SU-DHL-6 (cell line): ENCODE results near the gene SPG7.

ENCODE experiments used
- H2AFZ ChIP-seq: fragments of 200-600 bp; sonication (generic); 2 replicates; pipeline ENCODE4 v1.6.1; 2014; ENCODE audit warnings: low read depth, mild to moderate bottlenecking, moderate library complexity, mixed read lengths, antibody characterized with exemption, low read length; ENCODE audit not compliant: severe bottlenecking
- H3F3A ChIP-seq: fragments of 200-600 bp; shearing (Covaris generic); 2 replicates; pipeline ENCODE4 v1.6.0; 2016; ENCODE audit warnings: antibody characterized with exemption, mild to moderate bottlenecking; ENCODE audit not compliant: insufficient read depth
- H3K27ac ChIP-seq: fragments of 200-600 bp; sonication (generic); 2 replicates; pipeline ENCODE4 v1.5.1; 2016; ENCODE audit warnings: low read depth, mild to moderate bottlenecking, low read length, moderate library complexity, mixed read lengths
- H3K27me3 ChIP-seq: fragments of 200-600 bp; sonication (generic), shearing (Covaris generic); 2 replicates; pipeline ENCODE4 v1.6.0; 2014; ENCODE audit warnings: mild to moderate bottlenecking, low read length
- H3K36me3 ChIP-seq: fragments of 200-600 bp; sonication (generic); 2 replicates; pipeline ENCODE4 v1.6.1; 2014; ENCODE audit warnings: mild to moderate bottlenecking, low read length, mixed read lengths
- H3K4me2 ChIP-seq: fragments of 300-600, 200-600 bp; shearing (Covaris generic), sonication (generic); 2 replicates; pipeline ENCODE4 v1.6.0; 2014; ENCODE audit warnings: low read length, low read depth, mild to moderate bottlenecking; ENCODE audit not compliant: poor library complexity, severe bottlenecking
- H3K4me3 ChIP-seq: fragments of 200-600 bp; sonication (generic); 2 replicates; pipeline ENCODE4 v1.5.1; 2014; ENCODE audit warnings: antibody characterized with exemption, low read length, mild to moderate bottlenecking, mixed read lengths; ENCODE audit not compliant: insufficient read depth, poor library complexity, severe bottlenecking
- H3K79me2 ChIP-seq: fragments of 200-600 bp; sonication (generic); 2 replicates; pipeline ENCODE4 v1.6.1; 2014; ENCODE audit warnings: mild to moderate bottlenecking, low read length, moderate library complexity; ENCODE audit not compliant: insufficient read depth
- H3K9ac ChIP-seq: fragments of 200-600 bp; sonication (generic); 2 replicates; pipeline ENCODE4 v1.7.0; 2014; ENCODE audit warnings: mild to moderate bottlenecking, low read length
- H3K9me2 ChIP-seq: fragments of 200-600 bp; sonication (generic); replicated peaks from 2 replicates; pipeline ENCODE4 v1.6.1; 2014; ENCODE audit warnings: low read length; ENCODE audit not compliant: insufficient read depth
- H3K9me3 ChIP-seq: fragments of 200-600 bp; sonication (generic); 2 replicates; pipeline ENCODE4 v1.6.1; 2014; ENCODE audit warnings: low read length, mixed read lengths; ENCODE audit not compliant: insufficient read depth
- H4K20me1 ChIP-seq: fragments of 200-600 bp; sonication (generic); 2 replicates; pipeline ENCODE4 v1.6.1; 2014; ENCODE audit warnings: low read depth, mild to moderate bottlenecking, antibody characterized with exemption, low read length, moderate library complexity, mixed read lengths
- CTCF ChIP-seq: fragments of 200-600 bp; sonication (generic); IDR thresholded peaks from one replicate; pipeline ENCODE4 v1.5.1; 2017; ENCODE audit warnings: antibody characterized with exemption, mild to moderate bottlenecking, low read length, moderate library complexity; ENCODE audit not compliant: insufficient read depth, poor library complexity, severe bottlenecking
- EZH2phosphoT487 ChIP-seq: fragments of 200-600 bp; sonication (generic), shearing (Covaris generic); conservative IDR thresholded peaks from 2 replicates; pipeline ENCODE4 v1.6.1; 2018; ENCODE audit warnings: mild to moderate bottlenecking, antibody characterized with exemption, low read length, moderate library complexity, mixed read lengths

Gene SPG7

GRCh38 chr16:89544113-89544512 lies 35.9 kb downstream of the SPG7 start:
- Histone ChIP-seq H3K27ac (no peak overlapping the region), H3K4me2 (no peak overlapping the region), H4K20me1 (no peaks in the 10 kb centered on the region), H3K27me3 (no peaks in the 10 kb centered on the region), H3F3A (no peaks in the 10 kb centered on the region), H3K9me3 (no peaks in the 10 kb centered on the region), H3K4me3 (no peak overlapping the region), H3K79me2 (no peaks in the 10 kb centered on the region), H3K36me3 (no peaks in the 10 kb centered on the region), H3K9me2 (no peaks in the 10 kb centered on the region), H3K9ac (no peak overlapping the region), H2AFZ (no peak overlapping the region)
- no peak for TF ChIP-seq EZH2phosphoT487
- TF ChIP-seq CTCF: no peak

DNA sequence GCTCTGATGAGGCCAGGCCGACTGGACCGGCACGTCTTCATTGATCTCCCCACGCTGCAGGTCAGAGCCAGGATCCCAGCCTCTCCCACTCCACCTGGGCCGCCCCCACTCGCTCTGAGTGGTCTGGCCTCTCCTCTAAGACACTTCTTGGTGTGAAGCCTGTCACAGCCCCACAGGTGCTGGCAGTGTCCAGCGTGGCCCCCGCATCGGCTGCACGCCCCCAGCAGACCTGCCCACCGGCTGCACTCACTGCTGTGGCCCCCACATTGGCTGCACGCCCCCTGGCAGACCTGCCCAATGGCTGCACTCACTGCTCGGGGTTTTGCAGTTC lies 36.5 kb downstream of the SPG7 start:
- Histone ChIP-seq H3K4me3 (no peak overlapping the region), H3K4me2 (no peak overlapping the region), H3F3A (no peaks in the 10 kb centered on the region), H3K36me3 (no peaks in the 10 kb centered on the region), H3K9me3 (no peaks in the 10 kb centered on the region), H4K20me1 (no peaks in the 10 kb centered on the region), H3K9me2 (no peaks in the 10 kb centered on the region), H2AFZ (no peak overlapping the region), H3K79me2 (no peaks in the 10 kb centered on the region), H3K27ac (no peak overlapping the region), H3K27me3 (no peaks in the 10 kb centered on the region), H3K9ac (no peak overlapping the region)
- no peak for TF ChIP-seq EZH2phosphoT487
- no peak for TF ChIP-seq CTCF

DNA sequence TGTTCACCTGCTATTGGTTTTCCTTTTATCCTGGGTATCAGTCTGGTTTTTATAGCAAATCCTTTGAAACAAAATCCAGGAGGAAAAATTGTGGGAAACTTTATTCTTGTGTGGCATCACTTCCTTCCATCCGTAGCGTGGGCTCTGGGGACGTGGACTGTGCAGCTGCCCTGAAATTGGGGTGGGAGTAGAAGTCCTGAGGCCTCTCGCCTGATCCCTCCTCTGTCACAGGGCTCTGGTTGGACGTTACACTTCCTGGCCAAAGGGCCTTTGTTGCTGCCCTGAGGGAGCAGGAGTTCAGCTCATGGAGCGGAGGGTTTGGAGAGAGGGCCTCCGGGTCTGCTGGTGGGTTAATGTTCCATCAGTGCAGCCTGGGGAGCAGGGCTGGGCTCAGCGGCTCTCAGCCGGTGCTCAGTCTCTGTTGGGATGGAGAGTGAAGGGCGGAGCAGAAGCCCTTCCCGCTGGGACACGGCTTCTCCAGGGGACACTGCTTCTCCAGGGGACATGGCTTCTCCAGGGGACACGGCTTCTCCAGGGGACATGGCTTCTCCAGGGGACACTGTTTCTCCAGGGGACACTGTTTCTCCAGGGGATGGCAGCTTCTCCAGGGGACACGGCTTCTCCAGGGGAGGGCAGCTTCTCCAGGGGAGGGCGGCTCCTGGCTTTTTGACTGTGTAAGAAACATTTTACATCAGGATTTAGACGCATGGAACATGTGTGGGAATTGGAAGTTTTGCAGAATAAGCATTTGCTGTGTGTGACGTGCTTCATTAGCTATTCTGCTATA lies 37.0 kb downstream of the SPG7 start:
- no peak overlapping the region for H2AFZ ChIP-seq
- no peak overlapping the region for H3K4me2 ChIP-seq
- H3K27ac ChIP-seq: no peak overlapping the region
- H3F3A ChIP-seq: no peaks in the 10 kb centered on the region
- H3K9me2 ChIP-seq: no peaks in the 10 kb centered on the region
- no peaks in the 10 kb centered on the region for H3K79me2 ChIP-seq
- no peak for TF ChIP-seq CTCF
- TF ChIP-seq EZH2phosphoT487: no peak
- H3K27me3 ChIP-seq: no peaks in the 10 kb centered on the region
- no peaks in the 10 kb centered on the region for H3K36me3 ChIP-seq
- no peak overlapping the region for H3K4me3 ChIP-seq
- H4K20me1 ChIP-seq: no peaks in the 10 kb centered on the region
- H3K9ac ChIP-seq: no peak overlapping the region
- no peaks in the 10 kb centered on the region for H3K9me3 ChIP-seq
